ENCODE data around the gene HMCN1.

DNA sequence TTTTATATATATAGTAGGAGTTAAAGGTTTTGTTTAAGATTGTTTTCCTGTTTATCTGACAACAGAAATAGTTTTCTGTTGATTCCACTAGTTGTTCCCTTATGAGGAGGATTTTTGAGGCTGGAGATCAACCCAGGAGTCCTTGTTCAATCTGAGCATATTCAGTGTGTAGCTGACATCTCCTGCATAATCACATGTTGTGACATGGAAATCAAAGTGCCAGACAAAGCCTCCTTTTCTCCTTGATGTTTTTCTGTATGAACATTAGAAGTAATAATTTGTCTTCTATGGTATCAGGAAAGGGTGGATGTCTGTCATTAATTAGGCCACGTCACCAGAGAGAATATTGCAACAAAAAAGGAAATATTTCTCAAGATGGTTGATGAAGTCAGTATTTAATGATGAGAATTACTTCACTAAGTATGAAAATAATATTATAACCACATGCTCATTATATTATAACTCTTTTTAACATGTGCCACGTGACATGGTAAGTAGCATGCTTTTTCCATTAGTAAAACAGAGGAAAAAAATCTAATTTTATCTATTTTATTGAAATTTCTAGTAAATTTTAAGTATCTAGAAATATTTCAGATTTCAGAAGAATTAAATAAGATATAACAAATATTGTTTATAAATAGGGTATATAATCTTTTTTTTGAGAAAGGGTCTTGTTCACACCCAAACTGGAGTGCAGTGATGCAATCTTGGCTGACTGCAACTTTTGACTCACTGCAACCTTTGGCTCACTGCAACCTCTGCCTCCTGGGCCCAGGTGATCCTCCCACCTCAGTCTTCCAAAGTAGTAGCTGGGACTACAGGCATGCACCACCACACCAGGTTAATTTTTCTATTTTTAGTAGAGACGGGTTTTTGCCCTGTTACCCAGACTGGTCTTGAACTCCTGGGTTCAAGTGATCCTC lies 223.5 kb downstream of the HMCN1 start:
- TF ChIP-seq, protein P1, sequence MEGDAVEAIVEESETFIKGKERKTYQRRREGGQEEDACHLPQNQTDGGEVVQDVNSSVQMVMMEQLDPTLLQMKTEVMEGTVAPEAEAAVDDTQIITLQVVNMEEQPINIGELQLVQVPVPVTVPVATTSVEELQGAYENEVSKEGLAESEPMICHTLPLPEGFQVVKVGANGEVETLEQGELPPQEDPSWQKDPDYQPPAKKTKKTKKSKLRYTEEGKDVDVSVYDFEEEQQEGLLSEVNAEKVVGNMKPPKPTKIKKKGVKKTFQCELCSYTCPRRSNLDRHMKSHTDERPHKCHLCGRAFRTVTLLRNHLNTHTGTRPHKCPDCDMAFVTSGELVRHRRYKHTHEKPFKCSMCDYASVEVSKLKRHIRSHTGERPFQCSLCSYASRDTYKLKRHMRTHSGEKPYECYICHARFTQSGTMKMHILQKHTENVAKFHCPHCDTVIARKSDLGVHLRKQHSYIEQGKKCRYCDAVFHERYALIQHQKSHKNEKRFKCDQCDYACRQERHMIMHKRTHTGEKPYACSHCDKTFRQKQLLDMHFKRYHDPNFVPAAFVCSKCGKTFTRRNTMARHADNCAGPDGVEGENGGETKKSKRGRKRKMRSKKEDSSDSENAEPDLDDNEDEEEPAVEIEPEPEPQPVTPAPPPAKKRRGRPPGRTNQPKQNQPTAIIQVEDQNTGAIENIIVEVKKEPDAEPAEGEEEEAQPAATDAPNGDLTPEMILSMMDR (IDR thresholded peaks at IDR 0.05), result no peak
- TF ChIP-seq POLR2A (IDR thresholded peaks at IDR 0.05) (no peak), EP300 (IDR thresholded peaks at IDR 0.05) (no peak)
